DMS 273 (cell line): ENCODE results near the gene TTYH1.
A peak's percentile ranks its signal among the peaks of the same experiment; 100 is the strongest.
"Not testable (repeated sequence)": the region's sequence is repeated elsewhere in the genome, so short reads cannot be mapped to it uniquely, and the experiment has no call there.

Experiments used
- DNase-seq: peaks from one replicate; lab custom pipeline; 2025; ENCODE audit not compliant: unreplicated experiment; lab: John Stamatoyannopoulos, UW

Gene TTYH1

GRCh38 chr19:54439174-54439851 lies 24.0 kb downstream of the TTYH1 start:
- DNase-seq = peak; percentile 72

GRCh38 chr19:54440641-54441040 lies 25.4 kb downstream of the TTYH1 start:
- no peak for DNase-seq

GRCh38 chr19:54444737-54445136 lies 29.5 kb downstream of the TTYH1 start:
- DNase-seq = no peak

- not testable (repeated sequence) for DNase-seq
Observed at GRCh38 chr19:54446349-54446748, 31.1 kb downstream of the TTYH1 start.

GRCh38 chr19:54448040-54448773 lies 32.9 kb downstream of the TTYH1 start:
- DNase-seq = peak; percentile 84

GRCh38 chr19:54448774-54449700 lies 33.8 kb downstream of the TTYH1 start, which contains the start of gene LENG8:
Gene LENG8 (plus strand): TSS chr19:54449199. CDS start chr19:54451345, 2,146 bp downstream.
- DNase-seq = peak; percentile 98

GRCh38 chr19:54449701-54450069 lies 34.4 kb downstream of the TTYH1 start:
- DNase-seq = peak; percentile 64

GRCh38 chr19:54451331-54451871 lies 36.1 kb downstream of the TTYH1 start:
- no peak for DNase-seq

- DNase-seq = no peak
Observed at GRCh38 chr19:54451997-54452396, 36.7 kb downstream of the TTYH1 start.

- no peak for DNase-seq
Observed at GRCh38 chr19:54452626-54453025, 37.4 kb downstream of the TTYH1 start.

- DNase-seq = no peak
Observed at GRCh38 chr19:54453921-54454780, 38.9 kb downstream of the TTYH1 start.

GRCh38 chr19:54454781-54455675 lies 39.8 kb downstream of the TTYH1 start:
- DNase-seq = no peak

GRCh38 chr19:54455786-54456422 lies 40.6 kb downstream of the TTYH1 start:
- DNase-seq = no peak

GRCh38 chr19:54456423-54457373 lies 41.4 kb downstream of the TTYH1 start:
- DNase-seq = no peak

- no peak for DNase-seq
Observed at GRCh38 chr19:54457773-54458647, 42.7 kb downstream of the TTYH1 start.

GRCh38 chr19:54458648-54459281 lies 43.5 kb downstream of the TTYH1 start:
- no peak for DNase-seq
